ENCODE data around the gene SERPING1.
A peak's percentile ranks its signal among the peaks of the same experiment; 100 is the strongest.

SERPING1 gene

GRCh38 chr11:57597461-57597915 lies at the start of gene SERPING1:
SERPING1 (plus strand) TSS chr11:57597685; CDS start chr11:57598271, 586 bp downstream.
- DNase-seq (ENCODE audit: low read depth): peak; percentile 34

DNA sequence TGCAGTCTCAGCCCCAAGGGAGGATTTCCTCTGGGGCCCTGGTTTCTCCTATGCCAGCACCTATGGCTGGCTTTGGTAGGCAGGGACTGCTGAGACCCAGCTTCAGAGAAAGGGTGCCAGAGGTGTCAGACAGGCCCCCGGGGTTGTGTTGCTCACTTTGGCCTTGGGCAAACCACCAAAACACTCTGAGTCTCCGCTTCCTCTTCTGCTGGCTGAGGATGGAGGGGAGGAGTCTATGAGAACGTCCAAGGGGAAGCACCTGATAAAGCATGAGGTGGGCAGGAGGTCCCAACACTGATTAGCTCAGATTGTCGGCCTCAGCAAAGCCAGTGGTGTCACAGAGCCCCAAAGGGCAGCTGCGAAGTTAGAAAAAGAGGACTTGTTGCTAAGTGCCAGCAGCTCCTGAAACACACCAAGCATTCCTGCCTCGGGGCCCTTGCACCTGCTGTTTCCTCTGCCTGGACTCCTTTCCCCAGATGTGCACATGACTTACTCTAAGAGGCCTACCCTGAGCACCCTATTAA lies 49.6 kb upstream of the SERPING1 start:
- no peak for DNase-seq (ENCODE audit: low read depth)

- no peak for DNase-seq (ENCODE audit: low read depth)
These were observed 47.5 kb upstream of the SERPING1 start for GRCh38 chr11:57549983-57550382.

DNA sequence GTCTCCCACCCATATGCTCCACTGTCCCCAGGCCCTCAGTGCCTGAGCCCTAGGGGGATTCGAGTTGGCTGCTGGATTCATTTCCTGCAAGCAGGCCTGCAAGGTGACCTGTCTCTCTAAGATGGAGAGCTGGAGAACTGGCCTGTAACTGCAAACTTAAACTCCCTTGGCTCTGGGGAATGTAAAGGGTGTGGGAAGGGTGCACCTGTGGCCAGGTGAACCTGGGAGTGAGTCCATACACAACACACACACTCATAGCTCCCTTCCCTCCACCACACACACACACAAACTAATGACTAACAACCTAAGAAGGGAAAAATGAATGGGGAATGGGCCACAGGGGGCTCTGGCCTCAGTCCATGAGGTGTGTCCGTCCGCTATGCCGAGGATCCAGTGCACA lies 45.5 kb upstream of the SERPING1 start:
- DNase-seq (ENCODE audit: low read depth): no peak

DNA sequence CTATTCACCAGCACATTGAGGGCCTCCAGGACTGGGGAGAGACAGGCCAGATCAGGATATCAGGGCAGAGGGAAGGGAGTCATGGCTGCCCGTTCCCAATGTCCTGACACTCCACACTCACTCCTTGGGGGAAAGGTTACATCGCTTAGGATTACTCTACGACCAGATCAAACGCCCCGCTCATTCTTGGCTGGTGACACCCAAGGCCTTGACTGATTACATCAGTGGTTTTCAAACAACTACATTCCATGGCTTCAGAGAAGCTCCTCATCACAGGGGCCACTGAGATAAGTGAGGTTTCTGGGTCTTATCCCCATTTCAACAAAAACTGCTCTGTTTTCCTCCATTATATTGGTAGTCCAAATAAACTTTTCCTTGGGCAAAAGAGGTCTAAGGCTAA lies 45.0 kb upstream of the SERPING1 start:
- DNase-seq (ENCODE audit: low read depth): no peak

DNA sequence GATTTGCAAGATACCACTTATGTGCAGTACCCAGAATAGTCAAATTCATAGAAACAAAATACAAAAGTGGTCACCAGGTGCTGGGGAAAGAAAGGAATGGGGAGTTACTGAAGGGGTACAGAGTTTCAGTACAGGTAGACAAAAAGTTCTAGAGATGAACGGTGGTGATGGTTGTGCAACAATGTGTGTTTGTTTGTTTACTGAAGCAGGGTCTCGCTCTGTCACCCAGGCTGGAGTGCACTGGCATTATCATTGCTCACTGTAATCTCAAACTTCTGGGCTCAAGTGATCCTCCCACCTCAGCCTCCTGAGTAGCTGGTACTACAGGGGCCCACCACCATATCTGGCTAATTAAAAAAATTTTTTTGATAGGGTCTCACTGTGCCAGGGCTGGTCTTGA lies 42.1 kb upstream of the SERPING1 start:
- DNase-seq (ENCODE audit: low read depth): no peak

GRCh38 chr11:57556041-57556440 lies 41.4 kb upstream of the SERPING1 start:
- DNase-seq (ENCODE audit: low read depth): no peak

DNA sequence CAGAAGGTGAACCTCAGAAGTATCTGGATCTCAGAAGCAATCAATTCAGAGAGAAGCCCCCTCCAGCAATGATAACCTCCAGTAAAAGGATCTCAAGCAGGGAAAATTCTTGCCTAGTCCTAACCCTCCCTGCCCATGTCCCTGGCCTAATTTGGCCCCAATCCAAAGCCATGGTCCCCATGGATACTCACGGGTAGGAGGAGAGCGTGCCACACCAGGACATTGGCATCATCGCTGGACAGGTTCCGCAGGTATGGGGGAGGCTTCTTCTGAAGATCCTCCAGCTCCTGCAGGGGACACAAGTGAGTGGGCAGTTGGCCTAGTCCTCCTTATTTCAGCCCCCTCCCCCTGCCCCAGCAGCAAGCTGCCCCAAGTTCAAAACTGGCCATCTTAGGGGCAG lies 37.3 kb upstream of the SERPING1 start:
- DNase-seq (ENCODE audit: low read depth): no peak

DNA sequence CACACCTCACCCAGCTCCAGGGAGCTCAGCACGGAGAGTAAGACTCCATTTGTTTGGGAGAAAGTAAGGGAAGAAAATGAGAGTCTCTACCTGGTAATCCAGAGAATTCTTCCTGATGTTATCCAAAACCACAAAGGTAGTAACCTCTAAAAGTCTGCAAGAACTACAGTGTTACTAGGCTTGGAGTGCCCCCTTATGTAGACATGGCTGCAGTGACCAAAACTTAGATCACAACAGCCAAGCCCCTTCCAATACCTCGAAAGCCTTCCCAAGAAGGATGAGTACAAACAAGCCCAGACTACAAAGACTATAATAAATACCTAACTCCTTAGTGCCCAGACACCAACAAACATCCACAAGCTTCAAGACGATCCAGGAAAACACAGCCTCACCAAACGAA lies 34.9 kb upstream of the SERPING1 start:
- DNase-seq (ENCODE audit: low read depth): no peak

- DNase-seq (ENCODE audit: low read depth): peak; percentile 80
These were observed 31.2 kb upstream of the SERPING1 start for GRCh38 chr11:57566005-57566904.

DNA sequence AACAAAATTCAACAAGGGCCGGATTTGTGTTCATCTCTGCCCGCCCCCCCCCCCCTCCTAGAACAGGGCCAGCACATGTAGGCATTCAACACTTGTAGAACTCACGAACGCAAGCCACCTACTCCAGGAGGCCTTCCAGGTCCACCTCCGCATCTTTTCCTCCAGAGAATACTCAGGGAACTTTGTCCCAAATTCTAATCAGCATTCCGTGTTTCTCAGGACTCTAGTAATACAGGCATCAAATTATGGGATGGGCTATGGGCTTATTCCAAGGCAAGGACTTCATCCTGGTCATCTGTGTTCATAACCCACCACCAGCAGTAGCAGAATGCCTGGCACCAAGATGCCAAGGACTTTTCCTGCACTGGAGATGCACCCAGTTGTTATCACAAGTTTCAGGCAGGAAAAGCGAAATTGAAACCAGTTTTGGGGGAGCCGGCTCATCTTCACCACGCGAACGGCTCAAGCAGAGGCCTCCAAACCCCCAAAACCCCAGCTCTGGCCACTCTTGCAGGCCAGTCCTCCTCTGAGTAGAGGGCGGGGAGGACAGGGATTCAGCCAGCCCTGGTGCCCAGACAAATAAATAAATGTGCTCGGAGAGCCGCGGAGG lies 30.5 kb upstream of the SERPING1 start:
- peak; percentile 42 for DNase-seq (ENCODE audit: low read depth)

- peak; percentile 43 for DNase-seq (ENCODE audit: low read depth)
These were observed 29.8 kb upstream of the SERPING1 start, which contains the start of gene UBE2L6 for GRCh38 chr11:57567515-57568329. UBE2L6 (minus strand) TSS chr11:57567672; CDS start chr11:57567611, 61 bp downstream.

DNA sequence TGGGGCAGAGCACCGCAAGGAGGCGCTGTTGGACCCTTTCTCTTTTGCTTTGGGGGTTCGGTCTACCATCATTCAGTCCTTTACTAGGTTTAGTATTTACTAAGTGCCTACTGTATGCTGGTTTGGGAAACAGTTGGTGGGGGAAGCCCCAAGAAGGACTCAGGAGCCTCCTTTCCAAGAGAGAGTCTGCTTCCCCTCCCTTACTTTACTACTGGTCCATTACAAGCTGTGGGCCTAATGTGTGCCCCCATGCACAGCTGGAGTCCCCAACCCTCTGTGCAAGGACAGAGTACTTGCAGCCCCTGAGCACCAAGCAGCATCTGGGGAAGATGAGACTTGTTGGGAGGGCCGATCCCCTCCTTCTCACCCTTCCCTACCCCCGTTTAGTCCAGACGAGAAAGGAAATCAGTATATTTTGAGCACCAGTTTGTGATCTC lies 29.1 kb upstream of the SERPING1 start:
- DNase-seq (ENCODE audit: low read depth): peak; percentile 76

- no peak for DNase-seq (ENCODE audit: low read depth)
These were observed 25.9 kb upstream of the SERPING1 start for GRCh38 chr11:57571606-57572005.

GRCh38 chr11:57574061-57574460 lies 23.4 kb upstream of the SERPING1 start:
- no peak for DNase-seq (ENCODE audit: low read depth)

- DNase-seq (ENCODE audit: low read depth): no peak
These were observed 13.1 kb upstream of the SERPING1 start for GRCh38 chr11:57584341-57584740.

GRCh38 chr11:57585301-57585700 lies 12.2 kb upstream of the SERPING1 start:
- DNase-seq (ENCODE audit: low read depth): no peak

- DNase-seq (ENCODE audit: low read depth): no peak
These were observed 10.7 kb upstream of the SERPING1 start for GRCh38 chr11:57586711-57587245.

DNA sequence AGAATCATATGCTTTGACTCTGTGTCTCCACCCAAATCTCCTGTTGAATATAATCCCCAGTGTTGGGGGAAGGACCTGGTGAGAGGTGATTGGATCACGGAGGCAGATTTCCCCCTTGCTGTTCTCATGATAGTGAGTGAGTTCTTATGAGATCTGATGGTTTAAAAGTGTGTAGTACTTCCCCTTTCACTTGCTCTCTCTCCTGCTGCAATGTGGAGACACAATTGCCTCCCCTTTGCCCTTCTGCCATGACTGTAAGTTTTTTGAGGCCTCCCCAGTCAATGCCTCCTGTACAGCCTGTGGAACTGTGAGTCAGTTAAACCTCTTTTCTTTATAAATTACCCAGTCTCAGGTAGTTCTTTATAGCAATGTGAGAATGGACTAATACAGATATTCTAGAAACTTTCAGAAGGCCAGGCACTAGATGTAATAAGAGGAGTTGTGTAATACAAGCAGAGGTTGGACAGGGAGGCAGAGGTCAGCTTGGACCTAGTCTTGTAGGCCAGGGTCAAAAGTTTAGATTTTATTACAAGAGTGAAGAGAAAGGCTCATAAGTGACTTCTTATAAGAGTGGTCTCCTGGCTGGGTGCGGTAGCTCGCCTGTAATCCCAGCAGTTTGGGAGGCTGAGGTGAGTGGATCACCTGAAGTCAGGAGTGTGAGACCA lies 9.3 kb upstream of the SERPING1 start:
- DNase-seq (ENCODE audit: low read depth): no peak

GRCh38 chr11:57596266-57596885 lies 1.1 kb upstream of the SERPING1 start:
- DNase-seq (ENCODE audit: low read depth): no peak
